ENCODE results near the gene ADCK1. TPM values are rescaled to one million over a fixed set of nuclear protein-coding genes. Genes with fewer than 3 reads are reported as not detected.

ADCK1 gene
- total and polyA plus RNA-seq, 2 donors (not counting 3 experiments of a cell fraction or from before 2014, with no cell fraction given), result 4.2 to 6.9 TPM

- DNase-seq (ENCODE audit: low read depth, low spot score), result no peak
- ChIA-PET CTCF (interaction anchor here (0.6 kb wide), 1 partner anchor 21 kb away, joined by 3 read pairs; no protein-coding TSS in a partner anchor), POLR2A (no interaction called here)
- intact Hi-C loops (cut with micrococcal nuclease) (no loop called here), dilution Hi-C loops (cut with MboI; ENCODE audit: extremely low pct_ligation_motif_present, low sequenced_read_pairs) (no loop called here)
- Histone ChIP-seq H3K4me1 (ENCODE audit: control insufficient read depth, extremely low read depth, insufficient read depth, low read length) (no peaks in the 10 kb centered on the region), H3K36me3 (ENCODE audit: control insufficient read depth in 2 of 2, extremely low read depth in 1 of 2, insufficient read depth in 2 of 2, low read length in 2 of 2) (no peaks in the 10 kb centered on the region), H3K4me2 (ENCODE audit: insufficient read depth, low read length) (no peak overlapping the region), H3K79me2 (ENCODE audit: control insufficient read depth, insufficient read depth, low read length) (no peaks in the 10 kb centered on the region), H3K9me3 (replicated peaks; ENCODE audit: control insufficient read depth, insufficient read depth, low read length) (no peaks in the 10 kb centered on the region), H3K27me3 (ENCODE audit: control insufficient read depth in 2 of 2, insufficient read depth in 2 of 2, low read length in 2 of 2) (no peaks in the 10 kb centered on the region), H3K9me1 (replicated peaks; ENCODE audit: control insufficient read depth, extremely low read depth, insufficient read depth, low read length) (no peaks in the 10 kb centered on the region), H3K9ac (replicated peaks; ENCODE audit: extremely low read depth, insufficient read depth, low read length) (no peak overlapping the region), H3K4me3 (replicated peaks in 1 of 3; ENCODE audit: insufficient read depth in 1 of 3, low read depth in 1 of 3, low read length in 3 of 3) (no peak overlapping the region), H2AFZ (ENCODE audit: low read depth, low read length) (no peak overlapping the region), H4K20me1 (replicated peaks; ENCODE audit: control insufficient read depth, extremely low read depth, insufficient read depth, low read length) (no peaks in the 10 kb centered on the region), H3K27ac (ENCODE audit: insufficient read depth, low read depth, low read length) (no peak overlapping the region)
- TF ChIP-seq CTCF (IDR thresholded peaks at IDR 0.05; ENCODE audit: extremely low read depth in 1 of 2, insufficient read depth in 1 of 2, low read depth in 1 of 2, low read length in 2 of 2) (no peak), POLR2AphosphoS5 (IDR thresholded peaks at IDR 0.05; ENCODE audit: insufficient read depth, low read depth, low read length) (no peak), MAX (IDR thresholded peaks at IDR 0.05; ENCODE audit: insufficient read depth, insufficient read length) (no peak), FOS (IDR thresholded peaks at IDR 0.05; ENCODE audit: borderline replicate concordance, insufficient read depth, low read length) (no peak), MYC (IDR thresholded peaks at IDR 0.05; ENCODE audit: low read depth, low read length) (no peak), POLR2A (IDR thresholded peaks at IDR 0.05; ENCODE audit: low read depth, low read length) (no peak), JUN (IDR thresholded peaks at IDR 0.05; ENCODE audit: borderline replicate concordance, insufficient read depth, insufficient read length, low read depth) (no peak), GATA2 (IDR thresholded peaks at IDR 0.05; ENCODE audit: insufficient read depth, insufficient read length, low read depth, low read length) (no peak), EZH2 (IDR thresholded peaks at IDR 0.05; ENCODE audit: borderline replicate concordance, low read depth, low read length, severe bottlenecking) (no peak)
- no peak for FAIRE-seq
- BruUV-seq (replicated peaks), result no TSS peak
Observed at GRCh38 chr14:77782202-77782601, 17.7 kb upstream of the ADCK1 start.
